NCI-H1092 treated with DMSO at 0.1 percent for 48 hours (cell line): ENCODE results near the gene MFN2.
"Not testable (repeated sequence)": the region's sequence is repeated elsewhere in the genome, so short reads cannot be mapped to it uniquely, and the experiment has no call there.

Experiments
- DNase-seq: peaks from one replicate; lab custom pipeline; 2025; lab: John Stamatoyannopoulos, UW

The MFN2 gene

DNA sequence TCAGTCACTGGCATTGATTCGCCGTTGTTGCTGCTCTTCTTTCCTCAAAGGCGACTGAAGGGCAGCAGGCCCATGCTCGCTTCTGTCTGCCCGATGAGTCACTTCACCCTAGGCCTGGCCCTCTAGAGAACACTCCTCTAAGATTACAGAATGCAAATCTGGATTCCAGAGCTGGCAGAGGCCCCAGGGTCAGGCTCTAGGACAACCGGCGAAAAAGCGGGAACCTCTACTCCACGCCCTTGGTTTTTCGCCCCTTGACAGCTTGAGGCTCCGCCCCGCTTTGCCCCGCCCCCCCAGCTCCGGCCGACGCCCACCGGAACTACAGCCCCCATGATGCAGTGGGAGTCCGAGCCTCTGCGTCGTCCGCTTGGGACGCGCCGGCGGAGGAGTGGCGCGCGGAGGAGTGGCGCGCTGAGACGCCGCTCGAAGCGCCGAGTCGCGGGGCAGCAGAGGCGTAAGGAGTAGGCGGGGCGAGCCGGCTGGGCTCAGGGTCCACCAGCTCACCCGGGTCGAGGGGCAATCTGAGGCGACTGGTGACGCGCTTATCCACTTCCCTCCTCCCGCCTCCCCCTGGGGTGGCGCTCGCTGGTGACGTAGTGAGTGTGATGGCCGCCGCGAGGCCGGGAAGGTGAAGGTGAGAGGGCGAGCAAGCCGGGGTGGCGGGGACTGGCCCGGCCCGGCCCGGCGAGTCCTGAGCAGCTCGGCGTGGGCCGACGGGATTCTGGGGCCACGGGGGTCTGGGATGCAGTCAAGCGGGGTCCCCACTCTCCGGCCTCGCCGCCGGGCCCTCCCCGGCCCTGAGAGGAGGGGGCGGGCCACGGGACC lies at the start of gene MFN2:
Gene MFN2 (plus strand): TSS at position 594 of the 825 bp plus-strand sequence. CDS start 8,725 bp downstream, outside the sequence.
- peak; percentile 99 for DNase-seq

DNA sequence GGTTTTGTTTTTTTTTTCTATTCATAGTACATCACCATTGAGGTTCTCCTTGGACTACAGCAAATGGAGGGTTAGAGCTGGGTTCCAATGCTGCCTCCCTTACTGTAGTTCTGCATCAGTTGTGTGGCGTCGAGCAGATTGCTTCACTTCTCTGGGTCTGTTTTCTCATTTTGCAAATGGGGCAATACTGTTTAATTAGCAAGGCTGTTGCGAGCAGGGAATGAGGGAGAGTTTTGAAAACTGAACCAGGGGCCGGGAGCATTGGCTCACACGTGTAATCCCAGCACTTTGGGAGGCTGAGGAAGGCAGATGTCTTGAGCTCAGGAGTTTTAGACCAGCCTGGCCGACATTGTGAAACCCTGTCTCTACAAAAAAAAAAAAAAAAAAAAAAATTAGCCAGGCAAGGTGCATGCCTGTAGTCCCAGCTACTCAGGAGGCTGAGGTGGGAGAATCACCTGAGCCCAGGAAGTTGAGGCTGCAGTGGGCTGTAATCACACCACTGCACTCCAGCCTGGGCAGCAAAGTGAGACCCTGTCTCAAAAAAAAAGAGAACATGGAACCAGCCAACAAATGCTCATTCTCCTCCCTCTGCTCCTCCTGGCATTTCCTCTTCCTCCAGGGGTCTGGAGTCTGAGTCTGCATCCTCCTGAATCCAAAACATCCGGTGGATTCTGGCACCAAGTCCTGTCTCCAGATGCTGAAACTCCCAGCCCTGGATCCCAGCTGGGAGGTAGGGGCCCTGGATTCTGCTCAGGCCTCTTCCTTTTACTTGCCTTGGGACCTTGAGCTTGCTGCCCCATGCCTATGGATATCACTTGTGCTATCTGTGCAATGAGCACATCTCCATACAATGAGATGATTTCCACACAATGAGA lies 49.4 kb upstream of the MFN2 start:
- DNase-seq: no peak

DNA sequence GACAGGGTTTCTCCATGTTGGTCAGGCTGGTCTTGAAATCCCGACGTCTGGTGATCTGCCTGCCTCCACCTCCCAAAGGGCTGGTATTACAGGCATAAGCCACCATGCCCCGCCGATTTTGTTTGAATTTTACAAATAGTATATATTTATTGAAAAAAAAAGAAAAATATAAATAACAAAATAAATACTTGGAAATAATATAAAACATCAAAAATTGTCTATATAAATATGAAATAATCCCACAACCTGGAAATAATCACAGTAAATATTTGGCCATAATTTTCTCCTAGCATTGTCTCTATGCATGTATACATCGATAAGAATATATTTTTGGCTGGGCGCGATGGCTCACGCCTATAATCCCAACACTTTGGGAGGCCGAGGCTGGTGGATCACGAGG lies 48.4 kb upstream of the MFN2 start:
- no peak for DNase-seq

DNA sequence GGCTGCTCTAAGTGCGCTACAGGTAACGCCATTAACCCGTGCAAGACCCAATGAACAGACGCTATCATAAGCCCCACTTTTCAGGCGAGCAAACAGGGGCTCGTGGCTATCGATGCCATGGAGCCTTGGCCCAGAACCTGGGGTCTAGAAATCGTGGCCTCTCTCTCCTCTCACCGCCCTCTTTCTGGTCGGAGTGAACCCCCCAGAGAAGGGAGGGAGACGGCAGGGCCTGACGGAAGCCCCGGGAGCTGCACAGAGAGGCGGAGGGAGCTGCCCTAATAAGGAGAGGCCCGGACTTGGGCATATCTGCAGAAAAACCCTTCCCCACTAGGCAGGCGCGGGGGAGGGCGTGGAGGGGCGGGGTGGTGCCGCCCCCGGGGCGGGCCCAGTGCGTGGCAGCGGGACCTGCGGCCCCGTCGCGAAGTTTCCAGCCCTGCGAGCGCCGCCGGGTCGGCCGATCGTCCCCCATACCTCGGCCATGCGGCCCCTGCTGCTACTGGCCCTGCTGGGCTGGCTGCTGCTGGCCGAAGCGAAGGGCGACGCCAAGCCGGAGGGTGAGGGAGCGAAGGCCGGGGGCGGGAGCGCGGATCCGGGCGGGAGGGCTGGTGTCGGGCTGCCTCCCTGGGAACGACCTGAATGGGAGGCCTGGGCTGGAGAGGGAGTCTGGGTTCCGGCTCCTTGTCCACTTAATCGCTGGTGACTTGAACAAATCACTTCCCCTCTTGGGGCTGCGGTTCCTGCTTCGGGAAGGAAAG lies 45.8 kb upstream of the MFN2 start, which contains the start of gene PLOD1:
Gene PLOD1 (plus strand): TSS at position 416 of the 755 bp plus-strand sequence. CDS start 63 bp downstream, at position 479.
- DNase-seq: peak; percentile 81

DNA sequence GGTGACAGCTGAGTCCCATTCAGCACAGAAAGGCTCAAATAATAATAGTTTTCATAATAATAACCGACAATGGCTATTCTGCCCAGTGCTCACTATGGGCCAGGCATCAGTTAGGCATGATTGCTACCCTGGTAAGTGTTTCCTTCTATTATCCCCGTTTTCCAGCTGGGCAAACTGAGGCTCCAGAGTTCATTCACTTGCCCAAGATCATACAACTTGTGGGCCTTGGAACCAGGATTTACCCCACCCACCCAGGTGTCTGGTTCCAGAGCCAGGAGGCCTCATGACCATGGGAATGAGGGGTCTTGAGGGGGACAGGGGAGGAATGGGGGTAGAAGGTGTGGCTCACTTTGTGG lies 45.2 kb upstream of the MFN2 start:
- no peak for DNase-seq

DNA sequence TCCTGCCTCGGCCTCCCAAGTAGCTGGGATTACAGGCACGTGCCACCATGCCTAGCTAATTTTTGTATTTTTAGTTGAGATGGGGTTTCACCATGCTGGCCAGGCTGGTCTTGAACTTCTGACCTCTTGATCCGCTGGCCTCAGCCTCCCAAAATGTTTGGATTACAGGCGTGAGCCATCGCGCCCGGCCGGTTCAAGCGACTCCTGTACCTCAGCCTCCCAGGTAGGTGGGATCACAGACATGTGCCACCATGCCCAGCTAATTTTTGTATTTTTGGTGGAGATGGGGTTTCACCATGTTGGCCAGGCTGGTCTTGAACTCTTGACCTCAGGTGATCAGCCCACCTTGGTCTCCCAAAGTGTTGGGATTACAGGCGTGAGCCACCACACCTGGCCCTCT lies 44.5 kb upstream of the MFN2 start:
- not testable (repeated sequence) for DNase-seq

DNA sequence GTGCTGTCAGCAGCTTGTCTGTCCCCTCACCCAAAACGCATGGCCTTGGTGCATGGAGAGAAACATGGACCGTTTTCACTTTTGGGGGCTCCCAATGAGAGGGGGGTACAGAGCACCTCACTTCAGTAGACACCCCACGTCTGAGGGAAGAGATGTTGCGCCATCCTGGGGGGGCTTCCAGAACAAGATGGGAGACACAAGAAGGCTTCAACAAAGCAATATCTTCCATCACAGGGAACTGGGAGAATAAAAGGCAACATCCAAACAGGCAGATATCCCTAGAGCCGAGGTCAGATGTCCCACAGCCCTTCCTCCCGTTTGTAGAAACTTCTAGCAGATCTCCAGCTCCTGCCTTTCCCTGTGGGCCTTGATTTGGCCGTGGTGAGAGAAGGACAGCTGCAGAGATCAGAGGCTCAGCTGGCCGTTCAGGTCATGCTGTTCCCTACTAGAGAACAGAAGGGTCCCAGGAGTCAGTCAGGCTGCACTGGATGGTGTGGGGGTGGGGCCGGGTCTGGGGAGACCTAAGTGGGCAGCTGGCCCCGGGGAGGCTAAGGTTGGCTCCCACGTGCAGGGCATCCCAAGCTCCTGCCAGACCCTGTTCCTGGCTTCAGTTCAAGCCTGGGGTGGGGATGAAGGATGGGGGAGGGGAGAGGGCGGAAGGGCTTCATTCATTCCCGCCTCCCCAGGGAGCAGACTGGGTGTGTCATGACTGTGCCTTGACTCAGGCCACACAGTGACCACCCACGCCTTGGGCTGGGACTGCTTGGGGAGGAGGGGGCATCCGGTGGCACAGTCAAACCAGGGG lies 41.3 kb upstream of the MFN2 start:
- DNase-seq: no peak

DNA sequence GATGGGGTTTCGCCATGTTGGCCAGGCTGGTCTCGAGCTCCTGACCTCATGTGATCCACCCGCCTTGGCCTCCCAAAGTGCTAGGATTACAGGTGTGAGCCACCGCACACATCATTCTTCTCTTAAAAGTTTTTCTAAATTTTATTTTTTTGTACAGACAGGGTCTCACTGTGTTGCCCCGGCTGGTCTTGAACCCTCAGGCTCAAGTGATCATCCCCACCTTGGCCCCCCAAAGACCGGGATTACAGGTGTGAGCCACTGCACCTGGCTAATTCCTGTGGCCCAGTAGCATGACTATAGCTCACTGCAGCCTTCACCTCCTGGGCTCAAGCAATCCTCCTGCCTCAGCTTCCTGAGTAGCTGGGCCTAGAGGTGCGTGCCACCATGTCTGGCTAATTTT lies 40.5 kb upstream of the MFN2 start:
- not testable (repeated sequence) for DNase-seq

DNA sequence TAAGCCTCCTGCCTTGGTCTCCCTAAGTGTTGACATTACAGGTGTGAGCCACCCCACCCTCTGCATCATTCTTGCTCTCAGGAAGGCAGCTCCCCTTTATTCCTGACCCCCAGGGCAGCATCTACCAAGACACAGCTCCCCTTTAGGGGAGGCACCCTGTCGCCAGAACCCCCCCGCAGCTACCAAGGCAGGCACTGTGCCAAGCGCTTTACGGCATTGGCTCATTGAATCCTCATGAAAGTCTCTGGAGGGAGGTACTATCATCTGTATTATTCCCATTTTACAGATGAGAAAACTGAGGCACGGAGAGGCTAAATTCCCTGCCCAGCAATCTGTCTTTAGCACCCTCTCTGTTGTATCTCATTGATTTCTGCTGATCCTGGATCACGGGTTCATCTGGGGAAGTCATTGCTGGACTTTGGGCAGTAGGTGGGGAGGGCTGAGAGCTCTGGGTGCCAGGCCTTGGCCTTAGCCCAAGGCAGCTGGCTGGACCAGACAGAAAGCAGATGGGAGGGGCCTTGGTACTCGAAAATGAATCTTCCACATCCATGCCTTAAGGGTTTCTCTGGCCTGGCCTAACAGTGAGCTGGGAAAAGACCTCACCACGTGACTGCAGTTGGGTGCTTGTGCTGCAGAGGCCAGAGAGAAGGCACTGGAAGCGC lies 39.9 kb upstream of the MFN2 start:
- DNase-seq: peak; percentile 62

DNA sequence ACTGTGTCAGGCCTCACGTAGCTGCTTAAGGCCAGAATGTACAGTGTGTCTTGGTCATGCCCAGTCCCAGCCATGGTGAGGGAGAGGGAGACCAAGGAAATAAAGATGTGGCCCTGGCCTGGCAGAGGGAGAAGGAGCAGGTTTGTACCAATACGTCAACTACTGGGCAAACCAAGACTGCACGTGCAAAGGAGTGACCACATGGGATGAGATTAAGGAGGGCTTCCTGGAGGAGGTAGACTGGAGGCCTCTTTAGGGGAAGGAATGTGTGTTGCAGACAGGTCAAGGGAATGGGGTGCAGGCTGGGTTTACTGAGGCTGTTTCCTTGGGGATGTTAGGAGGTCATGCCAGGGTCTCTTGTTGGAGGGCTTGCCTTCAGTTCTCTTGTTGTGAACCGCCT lies 38.0 kb upstream of the MFN2 start:
- no peak for DNase-seq

DNA sequence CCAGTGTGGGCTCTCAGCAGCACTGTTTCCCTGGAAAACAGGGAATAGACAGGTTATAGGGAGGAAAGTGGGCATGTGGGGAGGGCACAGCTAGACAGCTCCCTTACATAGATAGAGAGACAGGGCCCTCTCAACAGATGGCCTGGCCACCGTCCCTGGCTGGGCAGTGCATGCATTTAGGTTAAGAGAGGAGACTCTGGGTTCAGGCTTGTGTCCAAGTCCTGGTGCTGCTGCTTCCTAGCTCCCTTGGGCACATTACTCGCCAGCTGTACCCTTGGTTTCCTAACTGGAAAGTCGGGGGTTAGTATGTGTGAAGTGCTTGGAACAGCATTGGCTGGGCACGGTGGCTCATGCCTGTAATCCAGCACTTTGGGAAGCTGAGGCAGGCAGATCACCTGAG lies 36.6 kb upstream of the MFN2 start:
- peak; percentile 58 for DNase-seq

DNA sequence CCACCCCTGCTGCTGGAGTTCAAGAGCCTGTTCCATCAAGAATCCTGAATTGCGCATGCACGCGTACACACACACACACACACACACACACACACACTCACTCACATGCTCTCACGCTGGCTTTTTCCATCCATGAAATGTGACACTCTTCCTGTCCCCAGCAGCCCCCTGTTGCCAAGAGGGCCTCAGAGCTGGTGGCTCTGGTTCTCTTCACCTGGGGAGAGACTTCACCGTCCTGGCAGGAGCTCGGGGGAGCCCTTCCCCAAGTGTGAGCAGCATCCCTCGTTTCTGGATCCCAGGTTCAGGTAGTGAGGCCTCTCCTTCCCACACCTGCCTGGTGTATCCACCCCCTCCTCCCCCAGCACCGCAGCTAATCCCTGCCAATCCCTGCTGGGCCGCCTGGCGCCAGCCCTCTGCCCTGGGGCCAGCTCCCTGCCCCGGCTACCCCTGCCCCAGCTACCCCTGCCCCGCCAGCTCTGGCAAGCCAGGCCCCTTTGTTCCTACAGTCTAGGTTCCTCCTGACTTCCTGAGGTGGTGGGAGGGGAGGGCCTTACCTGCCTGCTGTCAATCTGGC lies 35.8 kb upstream of the MFN2 start:
- peak; percentile 85 for DNase-seq

DNA sequence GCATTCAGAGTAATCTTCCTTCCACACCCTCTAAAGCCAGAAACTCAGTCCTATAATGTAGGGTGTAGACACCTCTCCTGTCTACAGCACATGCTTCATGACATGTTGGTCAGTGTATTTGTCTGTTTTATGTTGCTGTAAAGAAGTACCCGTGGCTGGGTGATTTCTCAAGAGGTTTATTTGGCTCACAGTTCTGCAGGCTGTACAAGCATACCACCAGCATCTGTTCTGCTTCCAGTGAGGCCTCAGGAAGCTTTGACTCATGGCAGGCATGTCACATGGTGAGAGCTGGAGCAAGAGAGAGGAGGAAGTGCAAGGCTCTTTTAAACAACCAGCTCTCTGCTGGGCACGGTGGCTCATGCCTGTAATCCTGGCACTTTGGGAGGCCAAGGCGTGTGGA lies 33.6 kb upstream of the MFN2 start:
- DNase-seq: no peak

DNA sequence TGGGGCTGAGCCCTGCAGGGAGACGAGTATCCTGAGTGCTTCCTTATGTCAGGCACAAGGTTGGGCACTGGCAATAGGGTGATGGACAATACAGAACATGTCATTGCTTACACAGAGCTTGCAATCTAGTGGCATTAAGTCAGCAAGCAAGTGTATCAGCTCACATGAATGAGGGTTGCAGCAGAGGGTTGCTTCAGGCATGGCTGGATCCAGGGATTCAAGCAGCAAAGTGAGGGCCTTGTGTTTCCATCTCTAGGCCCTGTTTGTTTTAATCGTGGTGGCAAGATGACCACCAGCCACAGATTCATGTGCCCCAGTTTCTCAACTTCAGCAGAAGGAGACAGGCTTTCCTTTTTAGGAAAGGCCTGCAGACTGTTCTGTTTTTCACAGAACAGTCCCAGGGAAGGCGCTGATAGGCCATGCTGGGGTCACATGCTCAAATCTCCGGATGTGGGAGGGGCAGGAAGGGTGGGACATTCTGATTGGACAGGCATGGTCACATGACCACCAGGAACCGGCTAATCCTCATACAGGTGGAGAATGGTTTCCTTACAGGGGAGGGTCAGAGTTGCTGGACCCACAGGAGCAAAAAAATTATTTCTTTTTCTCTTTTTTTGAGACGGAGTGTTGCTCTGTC lies 31.3 kb upstream of the MFN2 start:
- no peak for DNase-seq

DNA sequence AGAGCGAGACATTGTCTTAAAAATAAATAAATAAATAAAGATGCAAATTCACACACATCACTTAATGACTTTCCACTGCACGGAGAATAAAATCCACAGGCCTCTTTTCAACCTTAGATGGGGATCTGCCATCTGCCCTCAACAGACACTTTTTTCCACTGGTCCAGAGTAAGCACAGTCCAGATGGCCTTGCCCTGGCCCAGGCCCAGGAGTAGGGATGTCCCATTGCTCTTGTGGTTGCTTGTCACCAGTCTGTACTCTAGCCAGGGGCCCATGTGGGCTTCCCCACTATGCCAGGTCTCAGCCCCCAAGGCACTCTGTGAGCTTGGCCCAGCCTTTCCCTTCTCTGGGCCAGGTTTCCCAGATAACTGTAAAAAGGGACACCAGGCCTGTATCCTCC lies 28.3 kb upstream of the MFN2 start:
- no peak for DNase-seq

DNA sequence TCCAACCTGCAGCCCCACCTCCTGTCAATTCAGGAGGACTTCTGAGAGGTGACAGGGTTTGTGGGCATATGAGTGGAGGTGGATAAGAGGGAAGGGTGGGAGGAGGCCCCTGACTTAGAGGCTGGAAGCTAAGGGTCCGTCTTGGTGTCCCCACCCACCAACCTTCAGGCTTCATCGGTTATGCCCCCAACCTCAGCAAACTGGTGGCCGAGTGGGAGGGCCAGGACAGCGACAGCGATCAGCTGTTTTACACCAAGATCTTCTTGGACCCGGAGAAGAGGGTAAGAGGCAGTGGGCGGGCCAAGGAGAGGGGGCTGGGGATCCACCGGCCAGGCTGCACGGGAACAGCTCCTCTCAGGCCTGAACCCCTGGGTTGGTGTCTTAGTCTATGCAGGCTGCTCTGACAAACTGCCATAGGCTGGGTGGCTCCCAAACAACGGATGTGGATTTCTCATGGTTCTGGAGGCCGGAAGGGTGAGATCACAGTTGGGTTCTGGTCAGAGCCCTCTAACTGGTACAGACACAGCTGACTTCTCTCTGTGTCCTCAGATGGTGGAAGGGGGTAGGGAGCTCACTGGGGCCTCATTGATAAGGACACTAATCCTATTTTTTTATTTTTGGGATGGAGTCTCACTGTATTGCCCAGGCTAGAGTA lies 27.7 kb upstream of the MFN2 start:
- no peak for DNase-seq

DNA sequence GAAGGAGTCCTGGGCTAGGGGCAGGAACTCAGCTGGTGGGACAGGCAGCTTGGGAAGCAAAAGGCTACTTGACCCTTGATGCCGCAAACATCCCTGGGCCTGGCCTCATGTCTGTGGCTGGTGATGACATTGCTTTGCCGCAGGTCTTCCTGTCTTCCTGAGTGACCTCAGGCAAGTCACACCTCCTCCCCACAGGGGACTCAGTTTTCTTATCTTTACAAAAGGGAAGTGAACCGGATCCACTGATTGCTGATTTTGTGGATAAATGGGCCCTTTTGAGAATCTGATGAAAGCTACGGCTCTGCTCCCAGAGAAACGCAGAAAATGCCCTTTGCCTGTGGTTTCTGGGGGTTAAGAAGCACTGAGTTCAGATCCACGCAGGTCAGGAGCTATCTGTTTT lies 25.0 kb upstream of the MFN2 start:
- no peak for DNase-seq

DNA sequence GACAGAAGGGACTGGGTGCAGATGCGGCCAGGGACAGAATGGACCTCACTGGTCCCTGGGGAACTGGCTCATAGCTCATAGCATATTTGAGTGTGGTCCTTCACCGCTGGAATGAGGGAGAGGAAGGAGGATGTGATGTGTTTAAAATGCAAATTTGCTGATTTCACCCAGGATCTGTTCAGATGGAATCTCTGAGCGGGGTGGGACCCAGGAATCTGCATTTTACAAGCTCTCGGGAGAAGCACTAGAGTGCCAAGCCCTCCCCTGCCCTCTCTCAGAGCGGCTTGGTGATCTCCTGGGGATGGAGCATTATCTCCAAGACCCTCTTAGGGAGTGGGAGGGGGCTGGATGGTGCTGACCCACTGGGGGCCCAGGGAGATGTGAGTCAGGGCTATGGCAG lies 22.8 kb upstream of the MFN2 start:
- no peak for DNase-seq

DNA sequence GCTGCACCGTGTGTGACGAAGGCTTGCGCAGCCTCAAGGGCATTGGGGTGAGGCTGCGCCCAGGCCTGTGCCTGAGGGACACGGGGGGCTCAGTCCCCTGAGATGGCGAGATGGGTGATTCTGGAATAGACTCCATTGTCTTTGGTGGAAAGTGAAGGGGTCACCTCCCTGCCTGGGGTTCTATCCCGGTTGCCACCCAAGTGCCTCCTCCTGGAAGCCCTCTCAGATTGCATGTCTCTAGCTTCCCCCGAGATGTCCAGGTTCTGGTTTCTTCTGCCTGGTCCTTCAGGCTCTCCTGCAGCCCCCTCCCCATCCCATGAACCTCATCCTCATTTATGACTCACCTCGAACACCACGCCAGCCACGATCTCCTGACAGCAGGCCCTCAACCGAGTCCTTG lies 22.3 kb upstream of the MFN2 start:
- no peak for DNase-seq

DNA sequence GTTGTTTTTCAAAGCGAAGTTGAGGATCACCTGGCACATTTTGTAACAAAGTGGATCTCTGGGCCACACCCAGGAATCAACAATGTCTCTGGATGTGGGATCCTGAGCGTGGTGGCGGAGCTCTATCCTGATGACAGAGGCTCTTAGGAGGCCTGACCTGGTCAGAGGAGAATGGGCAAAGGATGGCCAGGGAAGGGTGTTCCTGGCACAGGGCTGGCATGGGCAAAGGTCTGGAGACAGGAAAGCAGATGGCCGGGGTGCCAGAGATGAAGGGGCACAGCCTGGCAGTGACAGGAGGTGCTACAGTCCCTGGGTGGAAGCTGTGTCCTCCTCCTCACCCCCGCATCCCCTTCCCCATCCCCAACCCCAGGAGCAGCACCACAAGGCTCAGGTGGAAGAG lies 20.0 kb upstream of the MFN2 start:
- DNase-seq: no peak
